Thymus (tissue), 11 donors: Measurements from ENCODE around the gene CC2D2B. TPM values are rescaled to one million over a fixed set of nuclear protein-coding genes. Genes with fewer than 3 reads are reported as not detected.

Experiments used
- DNase-seq, 9 donors: peaks; one replicate each; pipeline ENCODE4 v3.0.0-alpha.2; 2013; ENCODE audit warnings: low spot score in 9 of 9, low read depth in 6 of 9, missing footprints in 1 of 9
- H3K27ac ChIP-seq, 2 donors: one replicate each; pipeline ENCODE4 v1.5.1; 2013; ENCODE audit warnings: control low read depth in 1 of 2, low read depth in 1 of 2, low read length in 1 of 2, mild to moderate bottlenecking in 1 of 2, moderate library complexity in 1 of 2
- H3K27me3 ChIP-seq, 2 donors: one replicate each; pipeline ENCODE4 v1.5.1; 2013; ENCODE audit warnings: low read length in 1 of 2; ENCODE audit not compliant: control insufficient read depth in 2 of 2, insufficient read depth in 1 of 2
- H3K36me3 ChIP-seq, 2 donors: one replicate each; pipeline ENCODE4 v1.5.1; 2013; ENCODE audit warnings: low read length in 1 of 2, mild to moderate bottlenecking in 1 of 2, moderate library complexity in 1 of 2; ENCODE audit not compliant: control insufficient read depth in 2 of 2, insufficient read depth in 2 of 2
- H3K4me1 ChIP-seq, 2 donors: one replicate each; pipeline ENCODE4 v1.5.1; 2013; ENCODE audit warnings: low read length in 2 of 2; ENCODE audit not compliant: control insufficient read depth in 2 of 2, insufficient read depth in 2 of 2
- H3K4me3 ChIP-seq, 2 donors: one replicate each; pipeline ENCODE4 v1.5.1; 2013; ENCODE audit warnings: low read length in 2 of 2, control low read depth in 1 of 2, mild to moderate bottlenecking in 1 of 2
- H3K9me3 ChIP-seq, 2 donors: one replicate each; pipeline ENCODE4 v1.5.1; 2013; ENCODE audit warnings: low read length in 1 of 2, mild to moderate bottlenecking in 1 of 2; ENCODE audit not compliant: control insufficient read depth in 2 of 2, insufficient read depth in 1 of 2
- WGBS: extraction: QIAGEN DNeasy Blood & Tissue Kit; methylation state at CpG from one replicate; pipeline ENCODE4 v1.1.7; 2013; 5-methylcytosine and 5-hydroxymethylcytosine counted together
- polyA plus RNA-seq: library from polyadenylated mRNA; stranded (reverse); fragments of 200-250 nt; gene quantifications from one replicate; pipeline ENCODE4 v1.2.3, GENCODE V29; 2013
- total RNA-seq: library from RNA; stranded (reverse); fragments of 120-200 nt; gene quantifications from one replicate; pipeline ENCODE4 v1.2.4, GENCODE V29; 2013
- donor health status: healthy.

CC2D2B gene
- total and polyA plus RNA-seq, 2 donors: 0.27 to 0.33 TPM

- WGBS: 93% methylated on average over 2 of the region's 2 CpGs
- Histone ChIP-seq H3K36me3 (peaks cover 3 to 33% of the 10 kb centered on the region in 2 donors), H3K27me3 (no peaks in the 10 kb centered on the region), H3K4me3 (no peak overlapping the region), H3K9me3 (no peaks in the 10 kb centered on the region), H3K4me1 (peaks cover 6 to 8% of the 10 kb centered on the region in 2 donors), H3K27ac (no peak overlapping the region)
- DNase-seq: no peak
Observed at GRCh38 chr10:96049340-96049739, 141.6 kb downstream of the CC2D2B start.

- H3K36me3 ChIP-seq: peaks cover 20 to 51% of the 10 kb centered on the region in 2 donors
- H3K27me3 ChIP-seq: no peaks in the 10 kb centered on the region
- no peak overlapping the region for H3K4me3 ChIP-seq
- no peak for DNase-seq
- no peaks in the 10 kb centered on the region for H3K4me1 ChIP-seq
- 95% methylated on average over 2 of the region's 2 CpGs for WGBS
- H3K27ac ChIP-seq: no peak overlapping the region
- no peaks in the 10 kb centered on the region for H3K9me3 ChIP-seq
Observed at GRCh38 chr10:96053985-96054384, 146.2 kb downstream of the CC2D2B start.

GRCh38 chr10:96056787-96057186, 149.0 kb downstream of the CC2D2B start:
- Histone ChIP-seq H3K4me3 (no peak overlapping the region), H3K9me3 (no peaks in the 10 kb centered on the region), H3K36me3 (peaks cover 21 to 61% of the 10 kb centered on the region in 2 donors), H3K27me3 (no peaks in the 10 kb centered on the region), H3K4me1 (no peaks in the 10 kb centered on the region), H3K27ac (no peak overlapping the region)
- WGBS: 96% methylated on average over 7 of the region's 7 CpGs
- no peak for DNase-seq

GRCh38 chr10:96061232-96061631, 153.5 kb downstream of the CC2D2B start:
- H3K9me3 ChIP-seq: no peaks in the 10 kb centered on the region
- 96% methylated on average over 3 of the region's 3 CpGs for WGBS
- peaks cover 24 to 46% of the 10 kb centered on the region in 2 donors for H3K36me3 ChIP-seq
- no peak for DNase-seq
- no peaks in the 10 kb centered on the region for H3K4me1 ChIP-seq
- no peaks in the 10 kb centered on the region for H3K27me3 ChIP-seq
- no peak overlapping the region for H3K4me3 ChIP-seq
- no peak overlapping the region for H3K27ac ChIP-seq

GRCh38 chr10:96072674-96073073, 164.9 kb downstream of the CC2D2B start:
- no peaks in the 10 kb centered on the region for H3K36me3 ChIP-seq
- no peak for DNase-seq
- no peaks in the 10 kb centered on the region for H3K27me3 ChIP-seq
- 100% methylated on average over 2 of the region's 2 CpGs for WGBS
- H3K4me1 ChIP-seq: peaks cover 6 to 20% of the 10 kb centered on the region in 2 donors
- H3K4me3 ChIP-seq: no peak overlapping the region
- H3K27ac ChIP-seq: no peak overlapping the region
- no peaks in the 10 kb centered on the region for H3K9me3 ChIP-seq

- Histone ChIP-seq H3K27me3 (no peaks in the 10 kb centered on the region), H3K27ac (no peak overlapping the region), H3K4me1 (peaks cover 6 to 20% of the 10 kb centered on the region in 2 donors), H3K36me3 (no peaks in the 10 kb centered on the region), H3K4me3 (no peak overlapping the region), H3K9me3 (no peaks in the 10 kb centered on the region)
- 83% methylated on average over 1 of the region's 1 CpG for WGBS
- DNase-seq: peak in 4 of 9 donors; percentile 3 to 28 (median 8)
Observed at GRCh38 chr10:96073722-96074121, 165.9 kb downstream of the CC2D2B start.

GRCh38 chr10:96074776-96075175, 167.0 kb downstream of the CC2D2B start:
- no peak overlapping the region for H3K27ac ChIP-seq
- H3K36me3 ChIP-seq: no peaks in the 10 kb centered on the region
- H3K9me3 ChIP-seq: no peaks in the 10 kb centered on the region
- peaks cover 6 to 20% of the 10 kb centered on the region in 2 donors for H3K4me1 ChIP-seq
- 98% methylated on average over 3 of the region's 3 CpGs for WGBS
- no peak for DNase-seq
- H3K27me3 ChIP-seq: no peaks in the 10 kb centered on the region
- H3K4me3 ChIP-seq: no peak overlapping the region

- no peaks in the 10 kb centered on the region for H3K36me3 ChIP-seq
- H3K27ac ChIP-seq: no peak overlapping the region
- H3K4me1 ChIP-seq: peaks cover 6 to 20% of the 10 kb centered on the region in 2 donors
- H3K4me3 ChIP-seq: no peak overlapping the region
- no peaks in the 10 kb centered on the region for H3K27me3 ChIP-seq
- WGBS: 95% methylated on average over 2 of the region's 2 CpGs
- DNase-seq: no peak
- no peaks in the 10 kb centered on the region for H3K9me3 ChIP-seq
Observed at GRCh38 chr10:96075977-96076376, 168.2 kb downstream of the CC2D2B start.

GRCh38 chr10:96077156-96077555, 169.4 kb downstream of the CC2D2B start:
- Histone ChIP-seq H3K36me3 (no peaks in the 10 kb centered on the region), H3K27ac (no peak overlapping the region), H3K27me3 (no peaks in the 10 kb centered on the region), H3K9me3 (no peaks in the 10 kb centered on the region), H3K4me3 (no peak overlapping the region), H3K4me1 (peaks cover 6 to 20% of the 10 kb centered on the region in 2 donors)
- 85% methylated on average over 3 of the region's 3 CpGs for WGBS
- DNase-seq: no peak

- Histone ChIP-seq H3K36me3 (no peaks in the 10 kb centered on the region), H3K9me3 (no peaks in the 10 kb centered on the region), H3K27ac (no peak overlapping the region), H3K27me3 (no peaks in the 10 kb centered on the region), H3K4me3 (no peak overlapping the region), H3K4me1 (no peaks in the 10 kb centered on the region)
- no peak for DNase-seq
- WGBS: over 99% methylated on average over 2 of the region's 2 CpGs
Observed at GRCh38 chr10:96082153-96082552, 174.4 kb downstream of the CC2D2B start.
